GM18951 (cell line): ENCODE results near the gene C4BPB.

Source experiments
- POLR2A ChIP-seq: IDR thresholded peaks from 4 replicates; pipeline ENCODE4 v1.6.1; 2011; ENCODE audit warnings: mild to moderate bottlenecking; ENCODE audit not compliant: insufficient read length, insufficient read depth; ENCODE audit errors: extremely low read depth
- in situ Hi-C: fragments of 300-500 bp; cut with MboI; formaldehyde crosslinking; loops from one replicate; pipeline ENCODE4 v1.12.0; 2022; ENCODE audit warnings: low sequenced_read_pairs, mixed read lengths, inconsistent platforms; ENCODE audit not compliant: unreplicated experiment

The C4BPB gene

DNA sequence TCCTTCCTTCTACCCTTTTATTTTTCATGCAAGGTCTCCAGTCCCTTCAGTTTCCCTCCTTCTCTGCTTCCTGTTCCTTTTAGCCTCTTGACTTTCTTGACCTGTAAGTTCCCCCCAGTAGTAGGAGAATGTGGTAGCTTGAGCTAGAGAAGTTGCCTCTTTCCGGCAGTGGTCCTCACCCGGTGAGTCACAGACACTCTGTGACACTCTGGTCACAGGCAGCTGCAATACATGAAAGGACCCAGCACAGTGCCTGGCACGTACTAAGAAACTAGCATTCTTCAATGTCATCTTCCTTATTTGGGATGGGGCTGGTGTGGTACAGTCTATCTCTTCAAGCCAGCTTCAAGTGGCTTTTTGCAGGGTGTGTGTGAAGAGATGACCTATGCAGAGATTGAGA, 19.6 kb upstream of the C4BPB start:
- in situ Hi-C loops = no loop called here
- no peak for TF ChIP-seq POLR2A

DNA sequence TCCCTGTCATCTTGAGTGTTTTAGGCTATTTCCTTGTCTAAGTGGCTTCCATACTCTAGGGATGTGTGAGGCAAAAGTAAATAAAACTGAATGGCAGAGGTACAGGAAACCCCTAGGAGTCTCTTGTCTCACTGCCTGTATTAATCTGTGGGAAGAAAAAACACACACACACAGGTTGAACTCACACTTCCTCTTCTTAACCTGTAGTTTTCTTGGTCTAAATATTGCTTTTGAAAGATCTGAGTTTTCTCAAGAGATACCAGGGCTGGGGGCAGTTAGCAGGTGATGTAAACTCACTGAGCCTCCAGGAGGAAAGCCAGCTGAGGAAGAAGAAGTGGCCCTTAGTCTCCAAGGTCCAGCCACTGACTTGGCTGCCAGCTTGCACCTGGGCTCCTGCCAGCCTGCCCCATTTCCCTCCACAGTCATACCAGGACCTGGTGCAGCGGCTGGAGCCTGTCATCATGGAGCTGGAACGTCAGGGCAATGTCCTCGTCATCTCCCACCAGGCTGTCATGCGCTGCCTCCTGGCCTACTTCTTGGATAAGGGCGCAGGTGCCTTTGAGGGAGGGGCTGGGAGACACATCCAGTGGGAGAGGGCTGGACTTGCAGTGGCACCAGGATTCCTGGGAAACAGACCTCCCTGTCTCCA, 18.7 kb upstream of the C4BPB start:
- in situ Hi-C loops = no loop called here
- no peak for TF ChIP-seq POLR2A

DNA sequence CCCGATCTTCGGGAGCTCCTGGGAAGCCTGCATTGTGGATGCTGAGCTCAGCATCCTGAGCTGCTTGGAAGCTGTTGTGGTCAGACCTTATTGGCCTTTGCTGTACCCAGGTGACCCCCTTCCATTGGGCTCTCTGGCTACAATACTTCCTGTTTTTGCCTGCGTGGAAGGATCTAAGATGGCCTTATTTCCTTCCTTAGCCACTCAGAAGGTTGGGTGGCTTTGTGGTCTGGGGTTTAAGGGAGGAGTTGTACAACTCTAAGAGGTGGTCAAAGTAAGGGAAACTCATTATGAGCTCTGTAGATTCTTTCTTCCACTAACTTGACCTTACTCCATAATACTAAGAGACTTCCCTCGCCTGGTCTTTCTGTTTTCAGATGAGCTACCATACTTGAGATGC, 17.8 kb upstream of the C4BPB start:
- no peak for TF ChIP-seq POLR2A
- in situ Hi-C loops = no loop called here

DNA sequence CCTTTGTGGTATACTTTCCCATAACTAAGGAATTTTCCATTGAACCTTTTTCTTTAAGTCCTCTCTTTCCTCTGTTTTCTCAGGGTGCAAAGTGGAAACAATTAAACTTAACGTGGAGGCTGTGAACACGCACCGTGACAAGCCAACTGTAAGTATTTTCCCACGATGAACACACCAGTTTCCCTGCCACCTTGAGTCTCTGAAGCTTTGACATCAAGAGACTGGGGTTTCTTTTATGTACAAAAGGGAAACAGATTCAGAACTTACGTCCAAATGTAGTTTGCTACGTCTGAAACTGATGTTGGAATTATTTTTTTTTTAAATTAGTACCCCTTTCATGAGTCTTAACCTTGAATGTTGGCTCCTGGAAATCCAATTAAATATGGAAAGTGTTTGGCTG, 17.2 kb upstream of the C4BPB start:
- no peak for TF ChIP-seq POLR2A
- in situ Hi-C loops = no loop called here

DNA sequence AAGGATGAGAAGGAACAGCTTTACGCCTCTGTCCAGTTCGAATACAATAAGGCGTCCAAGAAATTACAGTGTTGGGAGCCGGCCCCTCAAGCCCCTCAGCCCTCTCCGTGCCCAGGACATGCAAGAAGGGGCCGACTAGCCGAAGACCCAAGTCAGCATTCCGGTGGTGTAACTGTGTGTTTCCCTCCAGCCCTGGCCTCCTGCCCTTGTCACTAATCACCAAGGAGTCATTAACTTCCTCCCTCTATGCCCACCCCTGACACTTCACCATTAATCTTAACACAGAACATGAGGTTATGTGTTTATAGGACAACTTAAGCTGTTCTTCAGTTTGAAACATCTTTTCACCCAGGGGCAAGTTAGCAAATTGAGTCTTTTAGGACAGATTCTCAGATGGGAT, 16.4 kb upstream of the C4BPB start:
- in situ Hi-C loops = no loop called here
- TF ChIP-seq POLR2A = no peak

DNA sequence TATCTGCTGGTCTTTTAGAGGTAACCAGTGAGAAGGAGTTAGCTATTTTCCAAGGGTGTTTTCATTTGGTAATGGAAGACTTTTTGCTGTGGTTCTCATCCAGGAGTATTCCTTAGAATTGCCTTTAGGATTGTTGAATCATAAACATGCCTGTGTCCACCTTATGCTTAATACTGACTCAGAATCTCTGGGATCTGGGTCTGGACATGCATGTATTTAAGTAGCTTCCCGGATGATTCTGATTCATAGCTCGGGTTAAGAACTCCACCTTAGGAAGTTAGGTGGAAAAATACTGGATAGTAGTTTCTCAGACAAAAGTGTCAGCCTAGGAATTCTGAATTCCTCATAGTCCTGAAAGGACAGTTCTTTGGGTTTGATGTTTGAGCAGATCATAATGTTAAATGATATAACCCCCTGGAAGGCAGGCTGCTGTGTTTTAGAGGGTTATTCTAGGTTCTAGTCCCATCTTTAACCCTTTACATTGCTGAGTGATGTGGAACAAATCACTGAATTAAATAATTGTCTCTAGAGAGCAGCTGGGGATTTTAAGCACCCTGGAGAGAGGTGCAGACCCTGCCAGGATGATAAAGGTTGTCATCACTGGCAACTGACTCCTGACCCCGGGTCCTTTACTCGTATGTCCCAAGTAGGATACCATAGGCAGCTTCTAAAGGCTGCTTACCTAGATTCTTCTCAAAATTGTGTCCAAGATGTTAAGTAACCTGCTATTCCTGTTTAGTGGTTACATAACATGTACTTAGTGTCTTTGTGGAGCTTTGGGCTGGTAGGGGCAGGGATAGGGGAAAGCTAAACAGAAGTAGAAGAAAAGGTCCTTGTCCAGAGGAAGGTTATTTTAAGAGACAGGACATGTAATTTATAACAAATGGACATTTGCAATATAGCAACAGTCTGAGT, 14.5 kb upstream of the C4BPB start:
- no peak for TF ChIP-seq POLR2A
- in situ Hi-C loops = no loop called here

DNA sequence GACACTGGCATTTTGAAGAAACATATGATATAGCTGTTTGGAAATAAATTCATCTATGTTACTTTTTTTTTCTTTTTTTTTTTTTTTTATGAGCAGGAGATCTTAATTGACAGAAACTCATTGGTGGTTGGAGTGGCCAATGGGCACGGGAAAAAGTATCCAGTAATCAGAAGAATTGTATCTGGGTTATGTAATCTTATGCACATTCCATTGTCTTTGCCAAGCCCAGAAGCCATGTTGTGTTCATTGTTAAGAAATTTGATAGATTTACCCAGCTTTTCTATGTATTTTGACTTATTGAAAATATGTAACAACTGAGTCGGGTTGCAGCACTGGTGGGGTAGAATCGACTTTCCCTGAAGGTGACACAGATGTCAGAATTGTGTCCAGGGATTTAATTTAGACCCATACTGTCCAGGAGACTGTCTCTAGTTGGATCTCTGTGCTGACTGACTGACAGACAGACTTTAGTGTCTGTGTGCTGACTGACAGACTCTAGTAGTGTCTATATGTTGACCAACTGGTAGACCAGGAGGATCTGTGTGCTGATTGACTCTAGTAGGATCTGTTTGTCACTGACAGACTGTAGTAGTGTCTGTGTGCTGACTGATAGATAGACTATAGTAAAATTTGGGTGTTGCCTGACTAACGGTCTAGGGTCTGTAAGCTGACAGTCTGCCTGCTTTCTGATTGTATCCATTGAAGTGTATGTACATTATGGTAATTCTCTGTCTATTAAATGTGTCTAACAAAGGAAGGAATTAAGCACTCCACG, 12.3 kb upstream of the C4BPB start:
- in situ Hi-C loops = no loop called here
- TF ChIP-seq POLR2A = no peak

DNA sequence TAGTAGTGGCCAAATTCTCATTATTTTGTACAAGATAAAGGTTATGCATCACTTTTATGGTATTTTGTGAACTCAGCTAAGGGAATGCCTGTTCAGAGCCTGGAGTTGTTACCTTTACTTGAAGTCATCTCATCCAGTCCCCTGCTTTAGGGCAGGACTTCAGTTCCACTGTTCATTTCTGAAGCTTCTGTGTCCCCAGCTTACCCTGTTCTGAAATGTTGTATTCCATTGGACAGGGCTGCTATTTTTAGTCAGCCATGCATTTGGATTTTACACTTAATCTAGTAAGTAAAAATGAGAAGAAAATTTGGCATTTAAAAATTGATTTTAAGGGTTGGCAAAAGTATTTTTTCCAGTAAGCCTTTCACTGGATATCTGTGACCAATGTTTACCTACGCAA, 11.6 kb upstream of the C4BPB start:
- TF ChIP-seq POLR2A = no peak

DNA sequence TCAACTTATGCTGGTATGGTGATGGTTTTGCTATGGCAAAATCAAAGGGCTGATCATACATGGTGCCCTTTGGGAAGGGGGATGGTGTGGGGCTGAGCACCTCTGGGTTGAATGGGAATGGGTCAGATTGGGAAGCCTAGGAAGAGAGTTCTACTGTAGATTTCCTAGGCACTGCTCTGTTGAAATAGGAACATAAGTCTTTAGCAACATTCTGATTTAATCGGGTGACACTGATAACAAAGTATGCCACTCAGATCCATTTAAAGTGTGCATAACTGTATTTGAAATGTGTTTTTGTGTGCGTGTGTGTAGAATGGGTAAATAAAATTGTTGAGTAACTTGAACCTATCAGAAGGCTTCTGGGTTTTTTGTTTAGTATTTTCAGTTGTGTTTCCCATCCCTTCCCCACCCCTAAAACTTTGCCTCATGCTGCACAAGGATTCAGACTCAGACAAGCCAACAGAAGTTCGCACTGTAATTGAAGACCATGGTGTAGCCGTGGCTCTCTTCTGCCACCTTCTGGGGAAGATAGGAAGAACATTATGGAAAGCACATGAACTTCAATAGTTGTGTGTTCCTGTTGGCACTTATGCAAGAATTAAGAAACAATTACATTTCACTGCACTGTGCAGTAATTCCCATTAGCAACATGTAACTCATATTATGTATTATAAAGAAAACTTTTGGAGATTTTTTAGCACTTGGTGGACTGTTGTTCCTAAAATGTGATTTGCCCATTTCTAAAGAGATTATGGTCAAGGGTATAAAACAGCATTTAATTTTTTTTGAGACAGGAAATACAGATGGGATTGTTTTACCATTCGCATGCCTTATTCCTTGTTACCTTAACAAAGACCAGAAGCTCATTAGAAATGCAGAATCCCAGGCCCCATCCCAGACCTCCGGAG, 10.9 kb upstream of the C4BPB start:
- TF ChIP-seq POLR2A = no peak
- in situ Hi-C loops = no loop called here

More for the DNA sequence above, 11.6 kb upstream of the C4BPB start:
- in situ Hi-C loops = no loop called here

DNA sequence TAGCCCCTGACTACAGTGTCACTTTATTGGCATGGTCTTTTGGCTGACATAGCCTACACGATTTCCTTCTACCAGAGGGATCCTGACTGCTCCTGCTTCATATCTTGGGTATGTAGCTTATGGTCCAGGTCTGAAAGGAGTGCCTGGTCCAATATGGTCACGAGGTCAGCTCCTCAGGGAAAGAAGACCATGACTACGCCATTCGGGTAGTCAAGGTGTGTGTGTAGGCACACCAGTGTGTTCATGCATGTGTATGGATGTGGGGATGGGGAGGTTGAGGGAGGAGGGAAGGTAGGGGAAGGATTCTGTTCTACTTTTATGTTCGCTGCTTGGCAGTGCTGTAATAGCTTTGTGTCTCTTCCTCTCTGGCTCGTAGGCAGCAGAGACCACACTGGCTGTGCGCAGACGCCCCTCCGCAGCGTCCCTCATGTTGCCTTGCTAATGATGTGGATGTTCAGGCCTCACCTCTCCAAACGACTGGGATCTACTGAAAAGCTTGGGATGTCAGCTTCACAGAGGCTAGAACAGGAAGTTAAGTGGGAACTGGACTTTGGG, 10.0 kb upstream of the C4BPB start:
- in situ Hi-C loops = no loop called here
- no peak for TF ChIP-seq POLR2A

DNA sequence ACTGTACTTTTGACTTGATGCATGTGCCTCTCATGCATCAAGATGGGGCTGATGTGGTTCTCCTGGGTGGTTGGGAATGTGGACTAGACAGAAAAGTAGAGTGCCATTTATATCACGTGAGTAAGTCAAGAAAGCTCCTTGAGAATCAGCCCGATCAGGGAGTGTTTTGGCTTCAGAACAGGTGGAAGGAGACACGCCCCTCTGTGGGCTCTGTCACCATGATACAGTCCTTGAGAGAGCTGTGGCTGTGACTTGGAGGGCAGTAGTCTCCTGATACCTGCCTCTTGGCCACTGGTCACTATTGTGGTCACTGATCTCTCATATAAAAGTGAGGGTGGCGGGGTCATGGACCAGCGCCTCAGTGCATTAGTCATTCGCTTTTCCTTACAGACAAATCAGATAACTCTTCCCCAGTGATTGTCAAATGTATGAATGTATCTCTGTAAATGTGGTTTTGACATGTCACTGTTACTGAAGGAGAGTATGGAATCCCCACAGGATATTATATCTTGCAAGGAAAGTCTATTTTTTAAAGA, 8.9 kb upstream of the C4BPB start:
- in situ Hi-C loops = loop anchor here (10.0 kb wide), 1 partner anchor 415 kb away; the partner anchor contains the start of gene CR1
- TF ChIP-seq POLR2A = no peak

DNA sequence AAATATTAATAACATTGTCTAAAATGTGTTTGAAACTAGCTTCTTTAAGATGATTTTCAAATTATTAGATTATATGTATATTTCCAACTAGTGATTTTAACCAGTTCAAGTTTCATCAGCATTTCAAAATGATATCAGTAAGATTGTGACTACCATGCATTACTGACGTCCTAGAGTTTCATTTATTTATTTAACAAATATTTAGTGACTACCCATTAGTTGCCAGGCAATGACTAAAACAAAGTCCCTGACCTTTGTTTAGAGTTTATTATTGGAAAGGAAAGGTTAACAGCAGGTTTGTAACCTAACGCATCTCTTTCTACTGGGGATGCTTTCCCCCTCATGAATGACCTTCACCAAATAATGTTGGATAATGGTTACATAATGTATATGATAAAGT, 7.6 kb upstream of the C4BPB start:
- in situ Hi-C loops = loop anchor here (10.0 kb wide), 1 partner anchor 414 kb away; the partner anchor contains the start of gene CR1
- TF ChIP-seq POLR2A = no peak
